DND-41 (cell line): ENCODE data around the gene PLA2G10.
"Not testable (repeated sequence)": the region's sequence is repeated elsewhere in the genome, so short reads cannot be mapped to it uniquely, and the experiment has no call there.

Experiments used
- ATAC-seq: fragments of 200-7000 bp; cut with Tn5 transposase; 3 replicates; pipeline ENCODE4 v1.9.1; 2021; ENCODE audit warnings: low read depth; ENCODE audit not compliant: insufficient read depth
- DNase-seq: peaks from one replicate; pipeline ENCODE4 v3.0.0-alpha.2; 2020
- H2AFZ ChIP-seq: 2 replicates; pipeline ENCODE4 v1.6.0; 2012; ENCODE audit warnings: low read depth, low read length
- H3K27ac ChIP-seq: 2 replicates; pipeline ENCODE4 v1.5.1; 2012; ENCODE audit warnings: low read length, inconsistent platforms
- H3K27me3 ChIP-seq: fragments of 200-600 bp; sonication (generic); 2 replicates; pipeline ENCODE4 v1.6.0; 2012; ENCODE audit warnings: low read length, mild to moderate bottlenecking, inconsistent platforms; ENCODE audit not compliant: insufficient read depth, poor library complexity
- H3K36me3 ChIP-seq: 2 replicates; pipeline ENCODE4 v1.5.1; 2012; ENCODE audit warnings: low read length, inconsistent platforms; ENCODE audit not compliant: insufficient read depth
- H3K4me1 ChIP-seq: 2 replicates; pipeline ENCODE4 v1.5.1; 2012; ENCODE audit warnings: mild to moderate bottlenecking, low read length; ENCODE audit not compliant: insufficient read depth
- H3K4me2 ChIP-seq: 2 replicates; pipeline ENCODE4 v1.6.0; 2012; ENCODE audit warnings: mild to moderate bottlenecking, moderate library complexity, low read length, inconsistent platforms; ENCODE audit not compliant: insufficient read depth
- H3K4me3 ChIP-seq, 2 experiments: fragments of 200-600 bp in 1 of 2; shearing (Covaris generic) in 1 of 2; 2 replicates each; pipeline ENCODE4 v1.5.1; 2012 to 2016; ENCODE audit warnings: inconsistent platforms in 2 of 2, low read length in 2 of 2, mild to moderate bottlenecking in 2 of 2, low read depth in 1 of 2, moderate library complexity in 1 of 2
- H3K79me2 ChIP-seq: 2 replicates; pipeline ENCODE4 v1.6.0; 2012; ENCODE audit warnings: low read length, inconsistent platforms; ENCODE audit not compliant: insufficient read depth
- H3K9ac ChIP-seq: 2 replicates; pipeline ENCODE4 v1.6.0; 2012; ENCODE audit warnings: low read depth, mild to moderate bottlenecking, inconsistent platforms, low read length, moderate library complexity
- H3K9me3 ChIP-seq: 2 replicates; pipeline ENCODE4 v1.5.1; 2012; ENCODE audit warnings: low read length, moderate library complexity, mild to moderate bottlenecking, inconsistent platforms; ENCODE audit not compliant: insufficient read depth, severe bottlenecking
- H4K20me1 ChIP-seq: 2 replicates; pipeline ENCODE4 v1.6.0; 2012; ENCODE audit warnings: low read length; ENCODE audit not compliant: insufficient read depth
- EZH2 ChIP-seq: IDR thresholded peaks from 3 replicates; pipeline ENCODE4 v1.6.1; 2012; ENCODE audit warnings: borderline replicate concordance, low read depth, mild to moderate bottlenecking, moderate library complexity, low read length, inconsistent platforms; ENCODE audit not compliant: severe bottlenecking
- TF ChIP-seq, protein P1 (sequence below): IDR thresholded peaks from 2 replicates; pipeline ENCODE4 v1.5.1; 2012; ENCODE audit warnings: borderline replicate concordance, low read length, moderate library complexity, mild to moderate bottlenecking; ENCODE audit not compliant: poor library complexity, severe bottlenecking; ENCODE audit errors: extremely low read depth

PLA2G10 gene

DNA sequence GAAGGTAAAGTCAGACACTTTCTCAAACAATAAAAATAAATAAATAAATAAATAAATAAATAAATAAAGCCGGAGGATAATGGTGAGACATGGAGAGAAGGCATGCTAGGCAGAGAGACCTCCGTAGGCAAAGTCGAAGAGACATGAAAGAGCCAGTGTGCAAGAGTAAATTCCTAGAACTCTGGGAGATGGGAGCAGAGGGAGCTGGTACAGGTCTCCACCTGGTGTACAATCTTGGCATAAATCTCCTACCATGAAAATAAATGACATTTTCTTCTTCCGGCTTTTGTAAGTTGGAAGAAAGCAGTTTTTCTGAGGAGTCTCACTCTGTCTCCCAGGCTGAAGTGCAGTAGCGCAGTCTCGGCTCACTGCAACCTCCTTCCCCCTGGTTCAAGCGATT, 7.8 kb upstream of the PLA2G10 start:
- not testable (repeated sequence) for H3K4me2 ChIP-seq, DNase-seq, H3K79me2 ChIP-seq, H3K4me3 ChIP-seq, H3K36me3 ChIP-seq, H3K4me1 ChIP-seq, H3K27me3 ChIP-seq, H4K20me1 ChIP-seq, H3K9me3 ChIP-seq, H3K9ac ChIP-seq, H2AFZ ChIP-seq, H3K27ac ChIP-seq, ATAC-seq

DNA sequence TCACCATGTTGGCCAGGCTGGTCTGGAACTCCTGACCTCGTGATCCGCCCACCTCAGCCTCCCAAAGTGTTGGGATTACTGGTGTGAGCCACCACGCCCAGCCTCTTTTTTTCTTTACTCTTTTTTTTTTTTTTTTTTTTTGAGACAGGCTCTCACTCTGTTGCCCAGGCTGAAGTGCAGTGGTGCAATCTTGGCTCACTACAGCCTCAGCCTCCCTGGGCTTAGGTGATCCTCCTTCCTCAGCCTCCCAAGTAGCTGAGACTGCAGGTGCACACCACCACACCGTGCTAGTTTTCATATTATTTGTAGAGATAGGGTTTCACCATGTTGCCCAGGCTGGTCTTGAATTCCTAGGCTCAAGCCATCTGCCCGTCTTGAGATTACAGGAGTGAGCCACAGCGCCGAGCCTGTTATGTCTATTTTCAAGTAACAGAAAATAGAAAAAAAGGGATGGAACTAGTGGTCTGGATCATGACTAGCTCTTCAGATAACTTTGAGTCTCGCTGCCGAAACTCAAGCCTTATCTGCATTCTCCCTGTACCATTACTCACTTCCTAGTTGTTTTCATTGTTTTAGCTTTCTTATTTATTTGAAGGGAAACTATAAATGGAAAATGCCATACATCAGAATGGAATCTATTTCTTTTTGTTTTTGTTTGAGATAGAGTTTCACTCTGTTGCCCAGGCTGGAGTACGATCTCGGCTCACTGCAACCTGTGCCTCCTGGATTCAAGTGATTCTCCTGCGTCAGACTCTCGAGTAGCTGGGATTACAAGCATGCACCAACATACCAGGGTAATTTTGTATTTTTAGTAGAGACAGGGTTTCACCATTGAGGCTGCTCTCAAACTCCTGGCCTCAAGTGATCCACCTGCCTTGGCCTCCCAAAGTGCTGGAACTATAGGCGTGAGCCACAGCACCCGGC, 8.0 kb downstream of the PLA2G10 start:
- H3K4me2 ChIP-seq, H3K4me1 ChIP-seq, H3K27me3 ChIP-seq, H3K9me3 ChIP-seq, H3K36me3 ChIP-seq, H3K79me2 ChIP-seq, H3K4me3 ChIP-seq, ATAC-seq, H3K9ac ChIP-seq, H3K27ac ChIP-seq, H4K20me1 ChIP-seq, H2AFZ ChIP-seq, DNase-seq: not testable (repeated sequence)

DNA sequence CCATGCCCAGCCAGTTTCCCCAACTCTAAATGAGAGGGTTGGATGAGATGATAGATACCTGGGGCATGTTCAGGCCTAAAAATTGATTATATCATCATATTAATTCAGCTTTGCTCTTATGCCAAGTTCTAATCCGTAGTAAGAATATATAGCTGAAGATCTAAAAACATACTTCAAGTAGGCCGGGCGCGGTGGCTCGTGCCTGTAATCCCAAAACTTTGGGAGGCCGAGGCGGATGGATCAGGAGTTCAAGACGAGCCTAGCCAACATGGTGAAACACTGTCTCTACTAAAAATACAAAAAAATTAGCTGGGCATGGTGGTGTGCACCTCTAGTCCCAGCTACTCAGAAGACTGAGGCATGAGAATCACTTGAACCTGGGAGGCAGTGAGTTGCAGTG, 12.0 kb downstream of the PLA2G10 start:
- Histone ChIP-seq H4K20me1 (no peaks in the 10 kb centered on the region), H3K79me2 (no peaks in the 10 kb centered on the region)

DNA sequence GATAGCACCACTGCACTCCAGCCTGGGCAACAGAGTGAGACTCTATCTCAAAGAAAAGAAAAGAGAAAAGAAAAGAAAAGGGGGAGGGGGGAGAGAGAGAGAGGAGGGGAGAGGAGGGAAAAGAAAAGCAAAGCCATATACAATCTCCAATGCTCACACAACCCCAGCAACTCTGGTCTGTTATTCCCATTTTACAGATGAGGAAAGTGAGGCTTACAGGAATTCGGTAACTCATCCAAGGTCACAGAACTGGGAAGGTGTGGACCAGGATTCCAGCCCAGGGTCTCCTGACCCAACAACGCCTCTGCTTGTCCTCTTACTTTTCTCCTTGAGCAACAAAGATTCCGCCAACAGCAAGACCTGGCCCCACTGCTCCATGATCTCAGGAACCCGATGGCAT, 13.0 kb downstream of the PLA2G10 start:
- Histone ChIP-seq H4K20me1 (no peaks in the 10 kb centered on the region), H3K4me1 (no peaks in the 10 kb centered on the region), H3K9me3 (no peaks in the 10 kb centered on the region), H3K27me3 (no peaks in the 10 kb centered on the region), H3K9ac (no peak overlapping the region), H3K36me3 (no peaks in the 10 kb centered on the region), H3K27ac (no peak overlapping the region), H2AFZ (no peak overlapping the region), H3K4me3 (no peak overlapping the region), H3K79me2 (no peaks in the 10 kb centered on the region), H3K4me2 (no peak overlapping the region)
- no peak for DNase-seq
- TF ChIP-seq EZH2, result no peak
- TF ChIP-seq, protein P1, sequence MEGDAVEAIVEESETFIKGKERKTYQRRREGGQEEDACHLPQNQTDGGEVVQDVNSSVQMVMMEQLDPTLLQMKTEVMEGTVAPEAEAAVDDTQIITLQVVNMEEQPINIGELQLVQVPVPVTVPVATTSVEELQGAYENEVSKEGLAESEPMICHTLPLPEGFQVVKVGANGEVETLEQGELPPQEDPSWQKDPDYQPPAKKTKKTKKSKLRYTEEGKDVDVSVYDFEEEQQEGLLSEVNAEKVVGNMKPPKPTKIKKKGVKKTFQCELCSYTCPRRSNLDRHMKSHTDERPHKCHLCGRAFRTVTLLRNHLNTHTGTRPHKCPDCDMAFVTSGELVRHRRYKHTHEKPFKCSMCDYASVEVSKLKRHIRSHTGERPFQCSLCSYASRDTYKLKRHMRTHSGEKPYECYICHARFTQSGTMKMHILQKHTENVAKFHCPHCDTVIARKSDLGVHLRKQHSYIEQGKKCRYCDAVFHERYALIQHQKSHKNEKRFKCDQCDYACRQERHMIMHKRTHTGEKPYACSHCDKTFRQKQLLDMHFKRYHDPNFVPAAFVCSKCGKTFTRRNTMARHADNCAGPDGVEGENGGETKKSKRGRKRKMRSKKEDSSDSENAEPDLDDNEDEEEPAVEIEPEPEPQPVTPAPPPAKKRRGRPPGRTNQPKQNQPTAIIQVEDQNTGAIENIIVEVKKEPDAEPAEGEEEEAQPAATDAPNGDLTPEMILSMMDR, result no peak
- no peak for ATAC-seq

More for the DNA sequence above, 12.0 kb downstream of the PLA2G10 start:
- H3K27me3 ChIP-seq, result no peaks in the 10 kb centered on the region
- no peak overlapping the region for H3K4me3 ChIP-seq
- no peaks in the 10 kb centered on the region for H3K36me3 ChIP-seq
- H3K4me2 ChIP-seq, result no peak overlapping the region
- no peak overlapping the region for H3K9ac ChIP-seq
- no peak for TF ChIP-seq EZH2
- TF ChIP-seq, protein P1, result no peak
- no peaks in the 10 kb centered on the region for H3K9me3 ChIP-seq
- ATAC-seq, result no peak
- no peak overlapping the region for H2AFZ ChIP-seq
- DNase-seq, result no peak
- no peak overlapping the region for H3K27ac ChIP-seq
- no peaks in the 10 kb centered on the region for H3K4me1 ChIP-seq

DNA sequence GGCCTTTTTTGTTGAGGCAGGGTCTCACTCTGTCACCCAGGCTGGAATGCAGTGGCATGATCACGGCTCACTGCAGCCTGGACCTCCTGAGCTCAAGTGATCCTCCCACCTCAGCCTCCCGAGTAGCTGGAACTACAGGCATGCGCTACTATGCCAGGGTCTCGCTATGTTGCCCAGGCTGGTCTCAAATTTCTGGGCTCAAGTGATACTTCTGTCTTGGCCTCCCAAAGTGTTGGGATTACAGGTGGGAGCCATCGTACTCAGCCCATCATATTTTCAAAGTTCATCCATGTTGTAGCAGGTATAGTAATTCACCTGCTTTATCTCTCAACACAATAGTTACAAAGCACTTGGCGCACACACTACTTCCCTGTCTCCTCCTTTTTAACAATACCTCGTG, 13.7 kb downstream of the PLA2G10 start:
- DNase-seq, H3K27me3 ChIP-seq, H3K79me2 ChIP-seq, H3K36me3 ChIP-seq, ATAC-seq, H3K4me1 ChIP-seq, H3K27ac ChIP-seq, H2AFZ ChIP-seq, H3K4me3 ChIP-seq, H3K9me3 ChIP-seq, H3K9ac ChIP-seq, H4K20me1 ChIP-seq, H3K4me2 ChIP-seq: not testable (repeated sequence)
